SH-SY5Y (cell line): ENCODE data around the gene TSC22D1.

Experiments used
- GATA2 ChIP-seq: IDR thresholded peaks from 2 replicates; pipeline ENCODE4 v1.6.1; 2011; ENCODE audit warnings: mild to moderate bottlenecking, low read depth, low read length
- GATA3 ChIP-seq: IDR thresholded peaks from 2 replicates; pipeline ENCODE4 v1.6.1; 2011; ENCODE audit warnings: low read depth, mild to moderate bottlenecking, low read length, moderate library complexity

The TSC22D1 gene

GRCh38 chr13:44403461-44404056, 172.6 kb downstream of the TSC22D1 start:
- TF ChIP-seq GATA3, result no peak
- TF ChIP-seq GATA2, result no peak

- no peak for TF ChIP-seq GATA2
- TF ChIP-seq GATA3, result no peak
Observed at GRCh38 chr13:44402899-44403445, 173.2 kb downstream of the TSC22D1 start.

DNA sequence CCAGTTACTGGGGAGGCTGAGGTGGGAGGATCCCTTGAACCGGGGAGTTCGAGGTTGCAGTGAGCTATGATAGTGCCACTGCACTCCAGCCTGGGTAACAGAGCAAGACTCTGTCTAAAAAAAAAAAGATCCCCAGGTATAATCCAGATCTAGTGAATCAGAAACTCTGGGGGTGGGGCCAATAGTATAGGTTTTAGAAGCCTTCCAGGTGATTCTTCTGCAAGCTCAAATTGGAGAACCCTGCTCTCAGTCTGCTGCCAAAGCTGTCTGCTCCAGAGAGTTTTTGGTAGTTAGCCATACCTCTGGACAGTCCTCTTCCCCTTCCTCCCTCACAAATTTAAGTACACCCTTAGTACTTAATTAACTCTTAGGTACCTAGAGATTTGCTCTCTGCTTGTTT, 174.6 kb downstream of the TSC22D1 start:
- TF ChIP-seq GATA2 (no peak), GATA3 (no peak)

DNA sequence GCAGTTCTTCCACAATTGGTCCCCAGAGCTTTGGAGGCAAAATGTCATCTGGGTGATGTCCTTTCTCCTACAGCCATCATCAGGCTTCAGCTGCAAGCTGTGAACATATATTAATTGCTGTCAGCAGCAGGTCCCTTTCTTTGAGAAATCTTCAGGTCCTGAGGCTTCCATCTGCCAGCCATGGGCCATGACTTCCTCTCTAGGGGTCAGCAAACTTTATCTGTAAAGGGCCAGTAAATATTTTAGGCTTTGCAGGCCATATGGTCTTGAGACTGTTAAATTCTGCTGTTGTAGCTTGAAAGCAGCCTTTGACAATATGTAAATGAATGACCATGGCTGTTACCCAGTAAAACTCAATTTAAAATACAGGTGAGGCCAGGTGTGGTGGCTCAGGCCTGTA, 175.4 kb downstream of the TSC22D1 start:
- TF ChIP-seq GATA3 (no peak), GATA2 (no peak)

GRCh38 chr13:44399074-44399473, 177.1 kb downstream of the TSC22D1 start:
- TF ChIP-seq GATA3 (no peak), GATA2 (no peak)

DNA sequence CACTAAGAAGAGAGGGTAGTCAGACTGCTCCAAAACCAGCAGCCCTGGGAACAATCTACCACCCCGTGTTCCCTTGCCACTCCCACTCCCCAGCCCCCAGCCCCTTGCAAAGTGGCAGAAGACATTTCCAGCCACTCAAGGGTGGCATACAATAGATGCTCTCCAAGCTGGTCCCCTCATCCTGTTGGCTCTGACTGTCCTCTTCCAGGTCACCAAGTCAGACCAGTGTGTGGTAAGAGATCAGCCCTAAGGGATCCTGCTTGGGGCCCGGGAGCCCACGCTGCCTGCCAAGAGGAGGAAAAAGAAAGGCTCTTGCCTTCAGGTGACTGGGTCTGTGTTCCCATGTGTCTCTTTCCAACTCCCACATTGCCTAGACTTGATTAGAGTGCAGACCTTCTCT, 177.5 kb downstream of the TSC22D1 start:
- TF ChIP-seq GATA2 (no peak), GATA3 (no peak)

DNA sequence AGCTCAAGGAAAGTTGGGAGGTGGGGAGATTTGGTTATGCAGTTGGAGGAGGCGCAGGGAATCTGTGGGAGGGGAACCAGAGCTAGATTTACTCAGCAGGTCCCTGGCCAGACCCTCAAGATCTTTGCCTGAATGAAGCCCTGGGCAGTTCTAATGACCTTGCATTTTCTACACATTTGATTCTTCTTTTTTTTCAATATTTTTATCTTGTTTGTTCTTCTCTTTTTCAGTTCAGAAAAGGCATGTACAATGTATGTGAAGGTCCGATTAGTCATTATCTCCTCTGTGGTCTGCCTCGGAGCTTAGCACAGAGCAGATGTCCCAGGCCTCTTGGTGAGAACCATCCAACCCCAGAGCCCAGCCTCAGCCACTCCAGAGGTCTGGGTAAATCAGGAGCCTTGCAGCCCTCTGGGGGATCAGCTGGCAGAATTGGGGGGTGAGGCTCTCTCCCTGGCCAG, 178.3 kb downstream of the TSC22D1 start:
- no peak for TF ChIP-seq GATA2
- TF ChIP-seq GATA3, result no peak

- TF ChIP-seq GATA3, result peak; percentile 70; the same call in 1 of the 2 replicates
- peak; percentile 91 for TF ChIP-seq GATA2
Observed at GRCh38 chr13:44396701-44397580, 179.2 kb downstream of the TSC22D1 start.

- peak; percentile 28; the same call in 1 of the 2 replicates for TF ChIP-seq GATA2
- TF ChIP-seq GATA3, result 0 out of 2 replicates have a peak, but pooled peaks have one; percentile 17
Observed at GRCh38 chr13:44395976-44396694, 180.0 kb downstream of the TSC22D1 start.

GRCh38 chr13:44394658-44395057, 181.5 kb downstream of the TSC22D1 start:
- TF ChIP-seq GATA3 (no peak), GATA2 (no peak)

DNA sequence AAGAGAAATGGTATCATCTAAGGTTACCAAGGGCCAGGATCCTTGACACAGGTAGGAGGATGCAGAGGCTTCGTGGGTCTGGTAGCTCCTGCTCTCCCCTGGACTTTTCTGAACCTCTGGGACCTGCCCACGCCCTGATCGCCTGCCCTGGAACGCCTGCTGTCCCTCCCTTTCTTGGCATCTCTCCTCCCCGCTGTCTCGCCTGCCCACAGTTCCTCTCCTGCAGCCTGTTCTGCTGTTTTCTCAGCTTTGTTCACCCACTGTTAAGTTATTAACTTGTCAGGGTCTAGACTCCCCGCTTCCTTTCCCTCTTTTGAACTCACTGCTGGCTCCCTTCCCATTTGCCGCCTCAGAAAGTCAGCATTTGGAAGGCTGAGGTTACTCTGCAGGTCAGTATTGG, 182.7 kb downstream of the TSC22D1 start:
- TF ChIP-seq GATA3 (no peak), GATA2 (no peak)

- TF ChIP-seq GATA2 (no peak), GATA3 (no peak)
Observed at GRCh38 chr13:44389876-44390275, 186.3 kb downstream of the TSC22D1 start.

- TF ChIP-seq GATA2, result no peak
- no peak for TF ChIP-seq GATA3
Observed at GRCh38 chr13:44389060-44389666, 187.0 kb downstream of the TSC22D1 start.
